Uterus (tissue), 4 donors: ENCODE results near the gene SMO. TPM values are rescaled to one million over a fixed set of nuclear protein-coding genes. Genes with fewer than 3 reads are reported as not detected.

Experiments used
- DNase-seq, 2 donors: peaks; one replicate each; pipeline ENCODE4 v3.0.0-alpha.2; 2019 to 2020
- H3K27ac ChIP-seq, 2 donors: fragments of 200-600 bp; sonication (generic); 1 replicate in 1 of 2; 2 replicates in 1 of 2; pipeline ENCODE4 v1.5.1; 2016 to 2018
- H3K27me3 ChIP-seq, 2 donors: fragments of 200-600 bp; sonication (generic); one replicate each; pipeline ENCODE4 v1.5.1; 2018 to 2019; ENCODE audit warnings: control low read depth in 1 of 2
- H3K36me3 ChIP-seq, 2 donors: fragments of 200-600 bp; sonication (generic); one replicate each; pipeline ENCODE4 v1.5.1; 2019; ENCODE audit warnings: control low read depth in 1 of 2
- H3K4me1 ChIP-seq, 2 donors: fragments of 200-600 bp; sonication (generic); one replicate each; pipeline ENCODE4 v1.5.1; 2018 to 2019; ENCODE audit warnings: control low read depth in 1 of 2
- H3K4me3 ChIP-seq, 2 donors: fragments of 200-600 bp; sonication (generic); 1 replicate in 1 of 2; 2 replicates in 1 of 2; pipeline ENCODE4 v1.5.1; 2018 to 2019; ENCODE audit warnings: mild to moderate bottlenecking in 1 of 2
- H3K9me3 ChIP-seq, 2 donors: fragments of 200-600 bp; sonication (generic); one replicate each; pipeline ENCODE4 v1.5.1; 2019; ENCODE audit warnings: control low read depth in 1 of 2
- CTCF ChIP-seq, 4 experiments: fragments of 200-600 bp in 2 of 4; fragments of 450-650 bp in 2 of 4; sonication (generic) in 2 of 4; IDR thresholded peaks; one replicate each; pipeline ENCODE4 v1.5.1; 2016 to 2019; ENCODE audit warnings: antibody characterized with exemption in 4 of 4, mild to moderate bottlenecking in 2 of 4, moderate library complexity in 1 of 4
- POLR2A ChIP-seq, 2 donors: fragments of 450-650 bp; IDR thresholded peaks; one replicate each; pipeline ENCODE4 v1.6.1; 2016; ENCODE audit warnings: antibody characterized with exemption in 2 of 2, mild to moderate bottlenecking in 1 of 2, moderate library complexity in 1 of 2
- intact Hi-C: fragments of 100-400 bp; cut with DNase I; formaldehyde crosslinking; loops from one replicate; pipeline ENCODE4 v1.15.1; 2023; ENCODE audit warnings: low total_unique reads
- small RNA-seq: library from RNA; depleted of rRNA; stranded (forward); fragments of <200 nt; gene quantifications from one replicate; pipeline ENCODE3, GENCODE V24; 2016
- total RNA-seq, 4 donors: library from RNA; depleted of rRNA in 3 of 4; stranded (reverse); fragments of >200 nt in 3 of 4; gene quantifications; one replicate each; pipeline versions ENCODE4 v1.1.0 to v1.2.4, GENCODE V29; 2014 to 2023
- donor health status: DM: yes; HTN: yes; CAD: no.

Gene SMO
- total RNA-seq, 4 donors from 2014 or later = 7.4 to 94.6 (median 27.7) TPM

- Histone ChIP-seq H3K4me1 (no peaks in the 10 kb centered on the region), H3K9me3 (no peaks in the 10 kb centered on the region), H3K4me3 (no peak overlapping the region), H3K36me3 (no peaks in the 10 kb centered on the region), H3K27ac (no peak overlapping the region), H3K27me3 (no peaks in the 10 kb centered on the region)
- intact Hi-C loops = no loop called here
- no peak for DNase-seq
- TF ChIP-seq POLR2A (IDR thresholded peaks at IDR 0.05) (no peak), CTCF (IDR thresholded peaks at IDR 0.05) (no peak)
These were observed 70.4 kb downstream of the SMO start for GRCh38 chr7:129258649-129259389.

- intact Hi-C loops = no loop called here
- H3K9me3 ChIP-seq = no peaks in the 10 kb centered on the region
- TF ChIP-seq POLR2A (IDR thresholded peaks at IDR 0.05) (no peak), CTCF (IDR thresholded peaks at IDR 0.05) (no peak)
- H3K27ac ChIP-seq = no peak overlapping the region
- no peak overlapping the region for H3K4me3 ChIP-seq
- DNase-seq = no peak
- H3K4me1 ChIP-seq = no peaks in the 10 kb centered on the region
- H3K36me3 ChIP-seq = no peaks in the 10 kb centered on the region
- H3K27me3 ChIP-seq = no peaks in the 10 kb centered on the region
These were observed 73.9 kb downstream of the SMO start for GRCh38 chr7:129262324-129262723.

Small RNA genes lying within 50 kb of the gene (small RNA-seq; reads per million reads assigned to genes)
- gene RNY1P11 = not detected

Other genes with a start within 250 kb of the SMO start
- 10 to 100 TPM; 14.6 to 57.9 (median 31.9) TPM for gene TNPO3, start 133.5 kb upstream of the SMO start, total RNA-seq
- gene TSPAN33, start 43.9 kb upstream of the SMO start, total RNA-seq = 1 to 10 TPM in 2 of 4 donors, not detected in 2; 3.9 to 7.0 TPM
- gene AHCYL2, start 36.4 kb downstream of the SMO start, total RNA-seq = 10 to 100 TPM in 3 of 4 donors, 1 to 10 TPM in 1; 5.6 to 29.2 (median 23.7) TPM
- 1 to 10 TPM in 1 of 4 donors, under 1 TPM in 1, not detected in 2; 0.37 to 2.2 TPM for gene STRIP2, start 245.8 kb downstream of the SMO start, total RNA-seq